Neural cell (in vitro differentiated cells): ENCODE data around the gene RBM17. TPM values are rescaled to one million over a fixed set of nuclear protein-coding genes. Genes with fewer than 3 reads are reported as not detected.

Experiments
- H2AFZ ChIP-seq: fragments of 200-600, 300-800 bp; sonication (generic), shearing (Covaris generic); 2 replicates; pipeline ENCODE4 v1.6.0; 2014; ENCODE audit warnings: low read depth, mild to moderate bottlenecking, antibody characterized with exemption, low read length, moderate library complexity
- H3F3A ChIP-seq: fragments of 200-600 bp; shearing (Covaris generic); 2 replicates; pipeline ENCODE4 v1.6.1; 2016; ENCODE audit warnings: mild to moderate bottlenecking, moderate library complexity, mixed read lengths, antibody characterized with exemption, low read length; ENCODE audit not compliant: insufficient read depth, poor library complexity, severe bottlenecking
- H3K27ac ChIP-seq: fragments of 200-600, 300-800 bp; sonication (generic), shearing (Covaris generic); 2 replicates; pipeline ENCODE4 v1.5.1; 2014; ENCODE audit warnings: mild to moderate bottlenecking, low read length, moderate library complexity
- H3K27me3 ChIP-seq: fragments of 300-800, 200-600 bp; sonication (generic), shearing (Covaris generic); 2 replicates; pipeline ENCODE4 v1.6.0; 2014; ENCODE audit warnings: mild to moderate bottlenecking, low read depth, low read length, moderate library complexity; ENCODE audit not compliant: insufficient read depth
- H3K36me3 ChIP-seq: fragments of 300-800, 200-600 bp; sonication (generic), shearing (Covaris generic); 2 replicates; pipeline ENCODE4 v1.5.1; 2014; ENCODE audit warnings: mild to moderate bottlenecking, antibody characterized with exemption, low read length, moderate library complexity; ENCODE audit not compliant: insufficient read depth
- H3K4me2 ChIP-seq: fragments of 300-800, 200-600 bp; sonication (generic), shearing (Covaris generic); 2 replicates; pipeline ENCODE4 v1.6.0; 2014; ENCODE audit warnings: mild to moderate bottlenecking, low read length
- H3K4me3 ChIP-seq: fragments of 300-800, 200-600 bp; sonication (generic), shearing (Covaris generic); 2 replicates; pipeline ENCODE4 v1.5.1; 2014; ENCODE audit warnings: mild to moderate bottlenecking, low read length, moderate library complexity
- H3K79me2 ChIP-seq: fragments of 200-600 bp; shearing (Covaris generic); replicated peaks from 2 replicates; pipeline ENCODE4 v1.6.0; 2014; ENCODE audit warnings: mild to moderate bottlenecking, low read length, moderate library complexity; ENCODE audit not compliant: insufficient read depth
- H3K9ac ChIP-seq: fragments of 300-800, 200-600 bp; sonication (generic), shearing (Covaris generic); 2 replicates; pipeline ENCODE4 v1.6.1; 2016; ENCODE audit warnings: mild to moderate bottlenecking, low read length, mixed read lengths
- H3K9me2 ChIP-seq: fragments of 200-600 bp; shearing (Covaris generic); 2 replicates; pipeline ENCODE4 v1.6.1; 2016; ENCODE audit warnings: mild to moderate bottlenecking, low read length, mixed read lengths; ENCODE audit not compliant: insufficient read depth
- H3K9me3 ChIP-seq: fragments of 200-600, 300-800 bp; sonication (generic), shearing (Covaris generic); 2 replicates; pipeline ENCODE4 v1.6.1; 2016; ENCODE audit warnings: mild to moderate bottlenecking, mixed run types, low read length, moderate library complexity, mixed read lengths
- H4K20me1 ChIP-seq: fragments of 200-600 bp; shearing (Covaris generic); 2 replicates; pipeline ENCODE4 v1.6.1; 2016; ENCODE audit warnings: mild to moderate bottlenecking, mixed run types; ENCODE audit not compliant: insufficient read depth
- EP300 ChIP-seq: fragments of 450-650 bp; conservative IDR thresholded peaks from 2 replicates; pipeline ENCODE4 v1.6.1; 2014; ENCODE audit warnings: antibody characterized with exemption, mild to moderate bottlenecking, moderate library complexity; ENCODE audit not compliant: poor library complexity, severe bottlenecking
- EZH2 ChIP-seq: fragments of 200-600, 300-800 bp; shearing (Covaris generic), sonication (generic); IDR thresholded peaks from 2 replicates; pipeline ENCODE4 v1.6.1; 2014; ENCODE audit warnings: antibody characterized with exemption, low read length, borderline replicate concordance, mild to moderate bottlenecking; ENCODE audit not compliant: insufficient read depth, poor library complexity, severe bottlenecking
- MXI1 ChIP-seq: fragments of 450-650 bp; conservative IDR thresholded peaks from 2 replicates; pipeline ENCODE4 v1.6.1; 2014; ENCODE audit warnings: antibody characterized with exemption, mild to moderate bottlenecking; ENCODE audit not compliant: poor library complexity, severe bottlenecking
- POLR2AphosphoS5 ChIP-seq: IDR thresholded peaks from 2 replicates; pipeline ENCODE4 v1.6.1; 2012
- RAD21 ChIP-seq: fragments of 450-650 bp; conservative IDR thresholded peaks from 2 replicates; pipeline ENCODE4 v1.6.1; 2014; ENCODE audit warnings: antibody characterized with exemption, mild to moderate bottlenecking, moderate library complexity
- SMC3 ChIP-seq: fragments of 450-650 bp; conservative IDR thresholded peaks from 2 replicates; pipeline ENCODE4 v1.6.1; 2014; ENCODE audit warnings: antibody characterized with exemption, mild to moderate bottlenecking, moderate library complexity; ENCODE audit not compliant: poor library complexity
- TAF1 ChIP-seq: IDR thresholded peaks from 2 replicates; pipeline ENCODE4 v1.6.1; 2012; ENCODE audit warnings: low read depth
- polyA plus RNA-seq: library from polyadenylated mRNA; depleted of rRNA; stranded (reverse); fragments of >200 nt; gene quantifications from 2 replicates; pipeline ENCODE4 v1.2.3, GENCODE V29; 2014
- TF ChIP-seq, protein P1 (sequence below): IDR thresholded peaks from 2 replicates; pipeline ENCODE4 v1.6.1; 2012; ENCODE audit warnings: borderline replicate concordance
- TF ChIP-seq, protein P2 (sequence below): fragments of 450-650 bp; IDR thresholded peaks from 2 replicates; pipeline ENCODE4 v1.5.1; 2014; ENCODE audit warnings: antibody characterized with exemption, mild to moderate bottlenecking, moderate library complexity; ENCODE audit not compliant: poor library complexity, severe bottlenecking

RBM17 gene
- polyA plus RNA-seq, 1 donor from 2014 or later, result 109 TPM

DNA sequence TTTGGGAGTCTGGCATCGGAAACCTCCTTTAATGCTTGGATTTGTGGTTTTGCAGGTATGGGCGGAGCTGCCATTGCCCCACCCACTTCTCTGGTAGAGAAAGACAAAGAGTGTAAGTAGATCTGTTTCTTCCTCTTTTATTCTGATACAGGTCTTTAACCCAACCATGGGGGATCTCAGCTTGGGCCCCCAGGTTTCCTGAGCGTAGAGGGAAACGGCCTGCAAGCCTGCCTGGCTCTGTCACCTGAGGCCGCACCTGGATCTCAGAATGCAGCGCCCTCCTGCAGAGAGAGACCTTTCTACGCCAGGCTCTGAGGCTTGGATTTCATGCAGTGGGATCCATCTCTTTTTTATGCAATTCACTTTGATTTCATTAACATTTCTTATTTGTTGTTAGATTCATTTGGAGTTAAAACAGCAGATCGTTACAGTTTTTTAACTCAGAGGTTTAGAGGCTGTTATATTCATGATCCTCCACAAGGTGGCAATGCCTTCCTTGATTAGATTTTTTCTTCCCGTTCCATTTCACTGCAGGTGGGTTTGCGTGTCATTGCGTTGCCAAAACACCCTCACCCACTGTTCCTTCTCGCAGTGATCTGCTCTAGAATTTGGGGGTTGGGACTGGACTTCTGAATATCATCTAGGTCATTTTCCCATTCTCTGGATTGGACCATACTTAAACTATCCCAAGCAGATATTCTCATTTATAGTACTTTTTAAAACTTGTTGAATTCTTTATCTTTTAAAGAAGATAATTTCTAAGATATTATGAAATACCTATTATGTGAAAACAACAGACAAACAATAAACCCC is 20.0 kb downstream of the RBM17 start:
- peaks cover 15% of the 10 kb centered on the region for H3K36me3 ChIP-seq

DNA sequence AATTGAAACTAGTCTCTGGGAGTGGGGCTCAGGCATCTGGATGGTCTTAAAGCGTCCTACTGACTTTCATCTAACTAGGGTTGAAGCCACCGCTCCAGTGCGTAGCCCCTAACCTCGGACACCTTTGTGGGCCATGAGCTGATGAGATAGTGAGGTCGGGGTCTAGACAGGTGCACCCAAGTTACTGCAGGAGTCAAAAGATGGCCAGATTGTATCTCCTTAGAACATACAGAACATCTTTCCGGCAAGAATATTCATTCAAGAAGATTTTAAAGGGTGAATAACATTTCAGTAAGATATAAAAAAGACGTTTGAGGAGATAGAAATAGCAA is 20.6 kb downstream of the RBM17 start:
- Histone ChIP-seq H3K9me3 (no peaks in the 10 kb centered on the region), H3F3A (no peaks in the 10 kb centered on the region), H3K27ac (no peak overlapping the region), H2AFZ (no peak overlapping the region), H3K36me3 (peaks cover 18% of the 10 kb centered on the region), H3K4me2 (no peak overlapping the region), H3K9ac (no peak overlapping the region), H3K79me2 (no peaks in the 10 kb centered on the region), H3K9me2 (no peaks in the 10 kb centered on the region), H3K4me3 (no peak overlapping the region), H4K20me1 (no peaks in the 10 kb centered on the region), H3K27me3 (no peaks in the 10 kb centered on the region)
- no peak for TF ChIP-seq SMC3
- TF ChIP-seq RAD21, result no peak
- TF ChIP-seq EP300, result no peak
- no peak for TF ChIP-seq POLR2AphosphoS5
- TF ChIP-seq, protein P1, sequence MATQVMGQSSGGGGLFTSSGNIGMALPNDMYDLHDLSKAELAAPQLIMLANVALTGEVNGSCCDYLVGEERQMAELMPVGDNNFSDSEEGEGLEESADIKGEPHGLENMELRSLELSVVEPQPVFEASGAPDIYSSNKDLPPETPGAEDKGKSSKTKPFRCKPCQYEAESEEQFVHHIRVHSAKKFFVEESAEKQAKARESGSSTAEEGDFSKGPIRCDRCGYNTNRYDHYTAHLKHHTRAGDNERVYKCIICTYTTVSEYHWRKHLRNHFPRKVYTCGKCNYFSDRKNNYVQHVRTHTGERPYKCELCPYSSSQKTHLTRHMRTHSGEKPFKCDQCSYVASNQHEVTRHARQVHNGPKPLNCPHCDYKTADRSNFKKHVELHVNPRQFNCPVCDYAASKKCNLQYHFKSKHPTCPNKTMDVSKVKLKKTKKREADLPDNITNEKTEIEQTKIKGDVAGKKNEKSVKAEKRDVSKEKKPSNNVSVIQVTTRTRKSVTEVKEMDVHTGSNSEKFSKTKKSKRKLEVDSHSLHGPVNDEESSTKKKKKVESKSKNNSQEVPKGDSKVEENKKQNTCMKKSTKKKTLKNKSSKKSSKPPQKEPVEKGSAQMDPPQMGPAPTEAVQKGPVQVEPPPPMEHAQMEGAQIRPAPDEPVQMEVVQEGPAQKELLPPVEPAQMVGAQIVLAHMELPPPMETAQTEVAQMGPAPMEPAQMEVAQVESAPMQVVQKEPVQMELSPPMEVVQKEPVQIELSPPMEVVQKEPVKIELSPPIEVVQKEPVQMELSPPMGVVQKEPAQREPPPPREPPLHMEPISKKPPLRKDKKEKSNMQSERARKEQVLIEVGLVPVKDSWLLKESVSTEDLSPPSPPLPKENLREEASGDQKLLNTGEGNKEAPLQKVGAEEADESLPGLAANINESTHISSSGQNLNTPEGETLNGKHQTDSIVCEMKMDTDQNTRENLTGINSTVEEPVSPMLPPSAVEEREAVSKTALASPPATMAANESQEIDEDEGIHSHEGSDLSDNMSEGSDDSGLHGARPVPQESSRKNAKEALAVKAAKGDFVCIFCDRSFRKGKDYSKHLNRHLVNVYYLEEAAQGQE, result no peak
- TF ChIP-seq, protein P2, sequence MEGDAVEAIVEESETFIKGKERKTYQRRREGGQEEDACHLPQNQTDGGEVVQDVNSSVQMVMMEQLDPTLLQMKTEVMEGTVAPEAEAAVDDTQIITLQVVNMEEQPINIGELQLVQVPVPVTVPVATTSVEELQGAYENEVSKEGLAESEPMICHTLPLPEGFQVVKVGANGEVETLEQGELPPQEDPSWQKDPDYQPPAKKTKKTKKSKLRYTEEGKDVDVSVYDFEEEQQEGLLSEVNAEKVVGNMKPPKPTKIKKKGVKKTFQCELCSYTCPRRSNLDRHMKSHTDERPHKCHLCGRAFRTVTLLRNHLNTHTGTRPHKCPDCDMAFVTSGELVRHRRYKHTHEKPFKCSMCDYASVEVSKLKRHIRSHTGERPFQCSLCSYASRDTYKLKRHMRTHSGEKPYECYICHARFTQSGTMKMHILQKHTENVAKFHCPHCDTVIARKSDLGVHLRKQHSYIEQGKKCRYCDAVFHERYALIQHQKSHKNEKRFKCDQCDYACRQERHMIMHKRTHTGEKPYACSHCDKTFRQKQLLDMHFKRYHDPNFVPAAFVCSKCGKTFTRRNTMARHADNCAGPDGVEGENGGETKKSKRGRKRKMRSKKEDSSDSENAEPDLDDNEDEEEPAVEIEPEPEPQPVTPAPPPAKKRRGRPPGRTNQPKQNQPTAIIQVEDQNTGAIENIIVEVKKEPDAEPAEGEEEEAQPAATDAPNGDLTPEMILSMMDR, result no peak
- TF ChIP-seq MXI1, result no peak
- TF ChIP-seq TAF1, result no peak
- TF ChIP-seq EZH2, result no peak

More for the DNA sequence above, 20.0 kb downstream of the RBM17 start:
- no peak overlapping the region for H3K9ac ChIP-seq
- H3K9me2 ChIP-seq, result no peaks in the 10 kb centered on the region
- no peak overlapping the region for H2AFZ ChIP-seq
- H3F3A ChIP-seq, result no peaks in the 10 kb centered on the region
- H3K4me2 ChIP-seq, result no peak overlapping the region
- no peaks in the 10 kb centered on the region for H3K27me3 ChIP-seq
- no peak overlapping the region for H3K27ac ChIP-seq
- H4K20me1 ChIP-seq, result no peaks in the 10 kb centered on the region
- no peak overlapping the region for H3K4me3 ChIP-seq
- H3K9me3 ChIP-seq, result no peaks in the 10 kb centered on the region
- no peak for TF ChIP-seq MXI1
- no peak for TF ChIP-seq EZH2
- TF ChIP-seq RAD21, result peak; percentile 78
- TF ChIP-seq, protein P1, result no peak
- TF ChIP-seq EP300, result no peak
- TF ChIP-seq TAF1, result no peak
- peak; percentile 84 for TF ChIP-seq SMC3
- no peak for TF ChIP-seq POLR2AphosphoS5
- TF ChIP-seq, protein P2, result peak; percentile 77
- no peaks in the 10 kb centered on the region for H3K79me2 ChIP-seq
